WTC11 (cell line): Measurements from ENCODE around the gene ABHD10. TPM values are rescaled to one million over a fixed set of nuclear protein-coding genes. Genes with fewer than 3 reads are reported as not detected.

Experiments
- ATAC-seq: fragments of 200-7000 bp; cut with Tn5 transposase; 2 replicates; pipeline ENCODE4 v1.10.0; 2021; ENCODE audit warnings: mild to moderate bottlenecking, moderate library complexity
- CTCF ChIA-PET: fragments of 300-600 bp; sonication (Branson Sonifier 250); formaldehyde crosslinking; loops from one replicate; lab custom pipeline; 2021; ENCODE audit warnings: antibody characterized with exemption; lab: Charles Lee
- POLR2A ChIA-PET: fragments of 350-600 bp; sonication (Branson Sonifier 250); formaldehyde crosslinking; loops from one replicate; lab custom pipeline; 2021; ENCODE audit warnings: antibody characterized with exemption; lab: Charles Lee
- DNase-seq: peaks from one replicate; pipeline ENCODE4 v3.0.0; 2021; ENCODE audit warnings: low spot score
- H3K27ac Mint-ChIP-seq: 2 replicates; pipeline ENCODE4 v1.8.0; 2021; ENCODE audit warnings: mixed read lengths
- H3K27me3 Mint-ChIP-seq: 2 replicates; pipeline ENCODE4 v1.8.0; 2021; ENCODE audit warnings: low read depth, mild to moderate bottlenecking, moderate library complexity, mixed read lengths
- H3K36me3 Mint-ChIP-seq: 2 replicates; pipeline ENCODE4 v1.8.0; 2021; ENCODE audit warnings: mixed read lengths
- H3K4me1 Mint-ChIP-seq: 2 replicates; pipeline ENCODE4 v1.8.0; 2022; ENCODE audit warnings: mixed read lengths
- H3K4me3 Mint-ChIP-seq: 2 replicates; pipeline ENCODE4 v1.8.0; 2021; ENCODE audit warnings: mild to moderate bottlenecking, moderate library complexity, mixed read lengths
- H3K9me3 Mint-ChIP-seq: 2 replicates; pipeline ENCODE4 v1.8.0; 2021; ENCODE audit warnings: mixed read lengths
- ATF2 ChIP-seq: sonication (generic); formaldehyde crosslinking; IDR thresholded peaks from 2 replicates; pipeline ENCODE4 v1.8.1; 2022; ENCODE audit warnings: low read depth, missing genetic modification reagents, borderline replicate concordance
- ATF3 ChIP-seq: sonication (generic); formaldehyde crosslinking; conservative IDR thresholded peaks from 2 replicates; pipeline ENCODE4 v1.8.1; 2022; ENCODE audit warnings: mild to moderate bottlenecking, missing genetic modification reagents
- CBFB ChIP-seq: sonication (generic); formaldehyde crosslinking; IDR thresholded peaks from 2 replicates; pipeline ENCODE4 v1.8.1; 2022; ENCODE audit warnings: mild to moderate bottlenecking, low read depth, missing genetic modification reagents
- CTCF ChIP-seq: fragments of 200-600 bp; IDR thresholded peaks from 2 replicates; pipeline ENCODE4 v1.8.0; 2022; ENCODE audit warnings: antibody characterized with exemption
- E2F1 ChIP-seq: sonication (generic); formaldehyde crosslinking; IDR thresholded peaks from 2 replicates; pipeline ENCODE4 v1.8.0; 2022; ENCODE audit warnings: mild to moderate bottlenecking, missing genetic modification reagents
- E2F5 ChIP-seq: sonication (generic); formaldehyde crosslinking; IDR thresholded peaks from 2 replicates; pipeline ENCODE4 v1.8.1; 2022; ENCODE audit warnings: mild to moderate bottlenecking, moderate library complexity, missing genetic modification reagents
- ELF4 ChIP-seq: sonication (generic); formaldehyde crosslinking; IDR thresholded peaks from 2 replicates; pipeline ENCODE4 v1.8.1; 2022; ENCODE audit warnings: low read depth, mild to moderate bottlenecking, moderate library complexity, missing genetic modification reagents
- FOXJ3 ChIP-seq: sonication (generic); formaldehyde crosslinking; IDR thresholded peaks from 2 replicates; pipeline ENCODE4 v1.9.0; 2021; ENCODE audit warnings: missing genetic modification reagents, mild to moderate bottlenecking, borderline replicate concordance
- HMGXB4 ChIP-seq: sonication (generic); formaldehyde crosslinking; IDR thresholded peaks from 2 replicates; pipeline ENCODE4 v1.8.1; 2023; ENCODE audit warnings: mild to moderate bottlenecking, moderate library complexity, missing genetic modification reagents
- MYBL2 ChIP-seq: sonication (generic); formaldehyde crosslinking; IDR thresholded peaks from 2 replicates; pipeline ENCODE4 v1.8.1; 2023; ENCODE audit warnings: mild to moderate bottlenecking, moderate library complexity, missing genetic modification reagents
- RELA ChIP-seq: sonication (generic); formaldehyde crosslinking; IDR thresholded peaks from 2 replicates; pipeline ENCODE4 v1.8.1; 2022; ENCODE audit warnings: missing genetic modification reagents, mild to moderate bottlenecking, borderline replicate concordance
- SOX15 ChIP-seq: fragments of 250-450 bp; sonication (Bioruptor Pico); IDR thresholded peaks from 2 replicates; pipeline ENCODE4 v1.9.0; 2021; ENCODE audit warnings: mild to moderate bottlenecking
- USF1 ChIP-seq: sonication (generic); formaldehyde crosslinking; IDR thresholded peaks from 2 replicates; pipeline ENCODE4 v1.8.0; 2022; ENCODE audit warnings: mild to moderate bottlenecking, missing genetic modification reagents
- ZNF416 ChIP-seq: fragments of 250-450 bp; sonication (Bioruptor Pico); IDR thresholded peaks from 2 replicates; pipeline ENCODE4 v1.9.0; 2021; ENCODE audit warnings: mild to moderate bottlenecking, inconsistent platforms
- total RNA-seq: library from RNA; stranded (reverse); gene quantifications from 3 replicates; pipeline ENCODE4 v1.2.3, GENCODE V29; 2021

Gene ABHD10
- total RNA-seq, 1 experiment from 2014 or later = 27.6 TPM

- CTCF ChIA-PET = interaction anchor here (1.1 to 2.4 kb wide), 3 partner anchors 13 to 42 kb away, joined by 3 to 14 read pairs (median 5); no protein-coding TSS in a partner anchor
- Mint-ChIP-seq H3K4me1 (peaks cover 7% of the 10 kb centered on the region), H3K4me3 (no peak overlapping the region), H3K9me3 (peaks cover 26% of the 10 kb centered on the region), H3K27me3 (no peaks in the 10 kb centered on the region), H3K27ac (no peak overlapping the region), H3K36me3 (peaks cover 16% of the 10 kb centered on the region)
- ATAC-seq = no peak
- DNase-seq = no peak
- TF ChIP-seq ATF2 (CRISPR knock-in tag) = no peak
- no peak for TF ChIP-seq ATF3 (CRISPR knock-in tag)
- TF ChIP-seq CTCF = no peak
- TF ChIP-seq E2F1 (CRISPR knock-in tag) = no peak
- TF ChIP-seq RELA (CRISPR knock-in tag) = no peak
- POLR2A ChIA-PET = no interaction called here
Measured at GRCh38 chr3:112030901-112031300, 52.1 kb downstream of the ABHD10 start.

GRCh38 chr3:112032098-112032731 lies 53.4 kb downstream of the ABHD10 start:
- ATAC-seq (no peak), DNase-seq (no peak)
- no peaks in the 10 kb centered on the region for H3K27me3 Mint-ChIP-seq
- no peak for TF ChIP-seq MYBL2 (CRISPR knock-in tag)
- no peak for TF ChIP-seq ZNF416 (CRISPR knock-in tag)
- H3K27ac Mint-ChIP-seq = no peak overlapping the region
- POLR2A ChIA-PET = no interaction called here
- H3K4me1 Mint-ChIP-seq = peaks cover 7% of the 10 kb centered on the region
- CTCF ChIA-PET = interaction anchor here (0.9 to 2.4 kb wide), 3 partner anchors 11 to 37 kb away, joined by 3 to 14 read pairs (median 5); no protein-coding TSS in a partner anchor
- peaks cover 29% of the 10 kb centered on the region for H3K36me3 Mint-ChIP-seq
- H3K4me3 Mint-ChIP-seq = no peak overlapping the region
- peaks cover 40% of the 10 kb centered on the region for H3K9me3 Mint-ChIP-seq

GRCh38 chr3:112034436-112034835 lies 55.6 kb downstream of the ABHD10 start, which contains the start of gene TMPRSS7:
TMPRSS7 (plus strand) TSS chr3:112034736; CDS start chr3:112034846, 110 bp downstream.
- no peak within 1 kb of the TSS for H3K4me3 Mint-ChIP-seq
- no peak for ATAC-seq
- TF ChIP-seq USF1 (CRISPR knock-in tag) = no peak
- TF ChIP-seq HMGXB4 (CRISPR knock-in tag) = no peak
- no peak for TF ChIP-seq FOXJ3 (CRISPR knock-in tag)
- TF ChIP-seq CBFB (CRISPR knock-in tag) = no peak
- no peak for TF ChIP-seq SOX15 (CRISPR knock-in tag)
- TF ChIP-seq E2F1 (CRISPR knock-in tag) = no peak
- TF ChIP-seq ELF4 (CRISPR knock-in tag) = no peak
- TF ChIP-seq E2F5 (CRISPR knock-in tag) = no peak
- no peaks in the 10 kb centered on the region for H3K27me3 Mint-ChIP-seq
- peaks cover 52% of the 10 kb centered on the region for H3K9me3 Mint-ChIP-seq
- peaks cover 43% of the 10 kb centered on the region for H3K36me3 Mint-ChIP-seq
- no peak for DNase-seq
- peaks cover 7% of the 10 kb centered on the region for H3K4me1 Mint-ChIP-seq
- ChIA-PET POLR2A (no interaction called here), CTCF (interaction anchor here (2.7 kb wide), 1 partner anchor 21 kb away, joined by 14 read pairs; no protein-coding TSS in a partner anchor)
- H3K27ac Mint-ChIP-seq = no peak within 1 kb of the TSS
